Naive thymus-derived CD8-positive, alpha-beta T cell (primary cell): ENCODE results near the gene LGALS3. TPM values are rescaled to one million over a fixed set of nuclear protein-coding genes. Genes with fewer than 3 reads are reported as not detected.

Experiments
- ATAC-seq, 2 donors: fragments of 150-1000 bp; cut with Tn5 transposase in 1 of 2; sonication (Bioruptor Pico), chemical (Tn5 transposase) in 1 of 2; 1 replicate in 1 of 2; 2 replicates in 1 of 2; pipeline ENCODE4 v1.10.0; 2021; ENCODE audit warnings: mild to moderate bottlenecking in 2 of 2, moderate library complexity in 2 of 2
- POLR2A ChIA-PET: fragments of 350-600 bp; sonication (Branson Sonifier 250); formaldehyde crosslinking; loops from one replicate; lab custom pipeline; 2021; ENCODE audit warnings: antibody characterized with exemption; lab: Charles Lee
- DNase-seq, 10 donors: peaks; one replicate each; pipeline versions ENCODE4 v3.0.0 to v3.0.0-alpha.2; 2020 to 2022
- H3K27ac Mint-ChIP-seq, 10 donors: one replicate each; pipeline ENCODE4 v1.8.0; 2020 to 2022; ENCODE audit warnings: mild to moderate bottlenecking in 10 of 10, mixed read lengths in 10 of 10, moderate library complexity in 4 of 10, inconsistent platforms in 1 of 10
- H3K27me3 Mint-ChIP-seq, 5 donors: one replicate each; pipeline ENCODE4 v1.8.0; 2021 to 2022; ENCODE audit warnings: mixed read lengths in 5 of 5
- H3K36me3 Mint-ChIP-seq, 3 donors: one replicate each; pipeline ENCODE4 v1.8.0; 2020 to 2022; ENCODE audit warnings: mixed read lengths in 3 of 3, mild to moderate bottlenecking in 2 of 3, inconsistent platforms in 1 of 3
- H3K4me1 Mint-ChIP-seq, 4 donors: one replicate each; pipeline ENCODE4 v1.8.0; 2021 to 2022; ENCODE audit warnings: mixed read lengths in 4 of 4
- H3K4me3 Mint-ChIP-seq, 10 donors: one replicate each; pipeline ENCODE4 v1.8.0; 2020 to 2022; ENCODE audit warnings: mild to moderate bottlenecking in 10 of 10, mixed read lengths in 10 of 10, moderate library complexity in 6 of 10, inconsistent platforms in 1 of 10
- H3K9me3 Mint-ChIP-seq, 9 donors: one replicate each; pipeline ENCODE4 v1.8.0; 2020 to 2022; ENCODE audit warnings: mixed read lengths in 9 of 9, mild to moderate bottlenecking in 3 of 9, inconsistent platforms in 1 of 9, moderate library complexity in 1 of 9
- polyA plus RNA-seq, 3 donors: library from polyadenylated mRNA; unstranded; fragments of 300-500 nt; fragmentation: Illumina TruSeq; gene quantifications; one replicate each; pipeline ENCODE4 v1.2.3, GENCODE V29; 2021
- total RNA-seq, 8 experiments: library from RNA in 2 of 8; stranded (reverse) in 2 of 8; gene quantifications; one replicate each; pipeline ENCODE4 v1.2.3 and lab custom pipeline; 2021 to 2026

Gene LGALS3
- total and polyA plus RNA-seq, 5 experiments from 2014 or later = 0.18 to 7.2 (median 5.8) TPM

DNA sequence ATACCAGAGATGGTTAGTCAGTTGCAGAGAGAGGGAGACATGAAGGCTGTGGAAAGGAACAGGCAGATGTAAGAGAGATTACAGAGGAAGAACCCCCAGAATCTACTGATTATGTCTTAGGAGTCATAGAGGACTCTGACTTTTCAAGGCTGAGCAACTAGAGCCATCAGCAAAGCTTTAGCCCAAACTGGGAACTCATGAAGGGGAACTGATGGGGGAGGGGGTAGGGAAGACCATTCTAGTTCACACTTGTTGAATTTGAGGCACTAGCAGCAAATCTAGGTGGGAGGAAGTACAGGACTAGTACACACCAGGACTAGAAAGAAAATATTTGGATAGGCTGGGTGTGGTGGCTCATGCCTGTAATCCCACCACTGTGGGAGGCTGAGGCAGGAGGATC is 10.1 kb downstream of the LGALS3 start:
- H3K36me3 Mint-ChIP-seq = no peaks in the 10 kb centered on the region
- no peak overlapping the region for H3K27ac Mint-ChIP-seq
- H3K27me3 Mint-ChIP-seq = peaks cover 0 to 8% (median 2%) of the 10 kb centered on the region in 5 donors
- POLR2A ChIA-PET = no interaction called here
- no peaks in the 10 kb centered on the region for H3K9me3 Mint-ChIP-seq
- DNase-seq = no peak
- no peak for ATAC-seq
- H3K4me1 Mint-ChIP-seq = no peaks in the 10 kb centered on the region
- H3K4me3 Mint-ChIP-seq = no peak overlapping the region

DNA sequence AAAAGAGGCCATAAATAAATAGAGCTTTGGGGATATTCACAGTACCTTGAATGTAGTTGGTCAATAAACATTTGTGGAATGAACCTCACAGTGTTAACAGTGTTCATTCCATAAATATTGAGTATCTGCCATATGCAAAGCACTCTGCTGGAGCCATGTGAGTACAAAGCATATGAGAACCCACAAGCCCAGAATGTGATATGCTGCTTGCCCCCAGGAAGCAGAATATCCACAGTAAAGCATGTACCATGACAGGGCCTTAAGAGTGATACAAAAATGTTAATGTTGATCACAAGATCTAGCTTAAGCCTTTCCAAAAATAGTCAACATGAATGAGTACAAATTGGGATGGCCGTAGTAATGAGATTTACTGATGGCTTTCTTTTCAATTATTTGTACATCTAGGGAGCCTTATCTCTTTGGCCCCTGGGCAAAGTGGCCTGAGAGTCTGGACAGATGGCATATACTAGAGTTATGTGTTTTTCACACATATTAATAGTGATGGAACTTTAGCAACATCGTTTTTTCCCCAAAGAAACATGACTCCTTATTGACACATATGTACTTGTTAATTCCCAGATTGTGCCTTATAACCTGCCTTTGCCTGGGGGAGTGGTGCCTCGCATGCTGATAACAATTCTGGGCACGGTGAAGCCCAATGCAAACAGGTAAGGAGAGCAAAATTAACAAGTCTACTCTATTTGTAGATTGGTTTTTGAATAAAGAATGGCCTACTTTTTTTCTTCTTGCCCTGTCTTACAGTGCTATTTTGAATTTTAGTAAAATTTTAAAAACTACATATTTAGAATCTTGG is 10.9 kb downstream of the LGALS3 start:
- H3K4me1 Mint-ChIP-seq = no peaks in the 10 kb centered on the region
- no peak overlapping the region for H3K4me3 Mint-ChIP-seq
- H3K36me3 Mint-ChIP-seq = no peaks in the 10 kb centered on the region
- H3K9me3 Mint-ChIP-seq = no peaks in the 10 kb centered on the region
- peaks cover 0 to 8% (median 1%) of the 10 kb centered on the region in 5 donors for H3K27me3 Mint-ChIP-seq
- H3K27ac Mint-ChIP-seq = no peak overlapping the region
- ATAC-seq (no peak), DNase-seq (no peak)
- POLR2A ChIA-PET = no interaction called here

DNA sequence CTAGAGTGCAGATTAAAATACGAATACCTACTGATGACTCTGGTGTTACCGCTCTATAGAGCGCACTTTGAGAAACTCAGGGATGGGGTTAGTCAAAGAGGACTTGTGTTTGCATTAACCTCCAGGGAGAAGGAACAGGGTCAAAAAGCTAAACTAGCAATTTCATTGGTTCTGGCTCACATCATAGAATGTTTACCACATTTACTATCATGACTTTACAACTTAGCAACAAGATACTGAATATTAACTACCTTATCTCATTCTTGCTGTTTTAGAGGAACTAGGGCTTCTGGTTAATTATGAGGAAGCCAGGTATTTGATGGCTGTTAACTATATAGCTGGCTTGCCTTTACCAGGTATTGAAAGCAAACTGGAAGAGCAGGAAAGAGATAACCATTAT is 12.8 kb downstream of the LGALS3 start:
- H3K36me3 Mint-ChIP-seq = no peaks in the 10 kb centered on the region
- H3K9me3 Mint-ChIP-seq = no peaks in the 10 kb centered on the region
- H3K4me3 Mint-ChIP-seq = no peak overlapping the region

DNA sequence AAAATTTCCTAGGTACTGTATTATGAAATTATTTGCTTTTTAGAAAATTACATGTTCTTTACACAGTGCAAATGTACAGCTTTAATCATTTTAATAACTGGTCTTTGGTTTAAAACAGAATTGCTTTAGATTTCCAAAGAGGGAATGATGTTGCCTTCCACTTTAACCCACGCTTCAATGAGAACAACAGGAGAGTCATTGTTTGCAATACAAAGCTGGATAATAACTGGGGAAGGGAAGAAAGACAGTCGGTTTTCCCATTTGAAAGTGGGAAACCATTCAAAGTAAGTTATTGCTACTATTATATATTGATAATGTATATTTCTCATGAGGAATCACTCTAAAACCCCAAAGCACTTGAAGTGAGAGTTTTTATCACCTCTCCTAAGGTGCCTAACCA is 13.4 kb downstream of the LGALS3 start:
- no peaks in the 10 kb centered on the region for H3K9me3 Mint-ChIP-seq
- no peak overlapping the region for H3K27ac Mint-ChIP-seq
- H3K4me3 Mint-ChIP-seq = no peak overlapping the region
- DNase-seq (no peak), ATAC-seq (no peak)
- POLR2A ChIA-PET = no interaction called here
- H3K36me3 Mint-ChIP-seq = no peaks in the 10 kb centered on the region
- no peaks in the 10 kb centered on the region for H3K4me1 Mint-ChIP-seq
- peaks cover 0 to 3% (median 0%) of the 10 kb centered on the region in 5 donors for H3K27me3 Mint-ChIP-seq

More for the DNA sequence above, 12.8 kb downstream of the LGALS3 start:
- H3K27me3 Mint-ChIP-seq = peaks cover 0 to 6% (median under 1%) of the 10 kb centered on the region in 5 donors
- H3K4me1 Mint-ChIP-seq = no peaks in the 10 kb centered on the region
- DNase-seq = no peak
- no peak for ATAC-seq
- no peak overlapping the region for H3K27ac Mint-ChIP-seq
- POLR2A ChIA-PET = no interaction called here

DNA sequence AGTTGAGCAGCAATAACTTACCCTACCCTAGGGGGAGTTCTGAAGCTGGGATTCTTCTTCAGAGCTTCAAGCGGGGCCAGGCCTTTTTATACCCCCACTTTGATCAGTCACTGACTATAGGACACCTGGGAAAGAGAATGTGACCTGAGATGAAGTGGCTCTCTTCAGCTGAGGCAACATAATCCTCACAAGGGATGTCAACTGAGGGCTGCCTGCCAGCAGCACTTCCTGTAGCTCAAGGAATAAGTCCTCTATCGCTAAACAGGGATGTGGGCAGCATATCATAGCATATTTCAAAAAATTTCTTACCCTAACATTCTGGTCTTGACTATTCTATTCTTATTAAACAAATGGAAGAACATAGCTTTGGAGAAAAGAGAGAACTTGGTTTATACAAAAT is 17.4 kb downstream of the LGALS3 start:
- Mint-ChIP-seq H3K27me3 (no peaks in the 10 kb centered on the region), H3K4me3 (no peak overlapping the region), H3K27ac (no peak overlapping the region), H3K4me1 (no peaks in the 10 kb centered on the region), H3K9me3 (no peaks in the 10 kb centered on the region), H3K36me3 (no peaks in the 10 kb centered on the region)
- DNase-seq (no peak), ATAC-seq (no peak)
- POLR2A ChIA-PET = no interaction called here

DNA sequence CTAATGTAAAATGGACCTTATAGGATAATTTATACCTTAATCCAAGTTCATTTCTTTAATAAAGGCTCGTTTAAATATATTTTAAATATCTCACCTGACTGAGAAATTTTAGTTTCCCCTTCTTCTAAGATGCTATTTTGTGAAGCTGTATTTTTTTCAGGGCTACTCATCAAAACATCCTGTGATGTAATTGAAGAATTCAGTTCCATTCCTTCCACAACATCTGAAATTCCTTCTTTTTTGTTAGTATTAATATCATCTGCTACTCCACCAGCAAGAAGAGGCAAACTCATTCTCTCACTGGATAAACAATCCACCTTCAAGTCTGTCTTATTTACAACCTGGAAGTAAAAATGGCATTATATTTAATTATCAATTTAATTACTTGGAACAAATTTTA is 22.5 kb downstream of the LGALS3 start:
- peaks cover 0 to under 1% (median 0%) of the 10 kb centered on the region in 4 donors for H3K4me1 Mint-ChIP-seq
- POLR2A ChIA-PET = no interaction called here

DNA sequence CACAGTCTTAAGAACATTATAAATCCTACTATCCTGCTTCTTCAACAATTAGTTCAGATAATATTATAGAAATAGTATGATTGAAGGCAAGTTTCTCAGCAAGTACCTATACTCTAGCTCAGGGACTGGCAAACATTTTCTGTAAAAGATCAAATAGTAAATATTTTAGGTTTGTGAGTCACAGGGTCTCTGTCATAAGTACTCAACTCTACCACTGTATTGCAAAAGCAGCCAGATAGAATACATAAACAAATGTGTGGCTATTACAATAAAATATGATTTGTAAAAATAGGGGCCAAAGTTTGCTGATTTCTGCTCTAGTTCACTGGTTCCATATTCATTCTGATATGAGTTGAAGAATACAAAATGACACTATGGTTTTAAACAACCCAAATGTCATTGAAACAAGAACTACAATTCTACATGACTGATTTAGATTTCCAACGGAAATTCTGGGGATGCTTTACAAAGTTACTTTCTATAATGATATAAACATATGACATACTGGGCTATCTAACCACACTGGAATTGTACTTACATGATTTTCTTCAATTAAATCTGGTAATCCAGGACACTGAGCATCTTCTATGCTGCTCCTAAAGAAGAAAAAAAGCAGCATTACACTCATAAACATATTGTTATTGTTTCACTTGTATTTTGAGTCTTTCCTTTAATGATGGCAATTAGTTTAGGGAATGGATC is 23.2 kb downstream of the LGALS3 start:
- DNase-seq = no peak
- no peaks in the 10 kb centered on the region for H3K36me3 Mint-ChIP-seq
- peaks cover 0 to 3% (median 0%) of the 10 kb centered on the region in 4 donors for H3K4me1 Mint-ChIP-seq
- no peak overlapping the region for H3K4me3 Mint-ChIP-seq
- H3K27ac Mint-ChIP-seq = no peak overlapping the region
- no peak for ATAC-seq
- H3K9me3 Mint-ChIP-seq = peaks cover 0 to 3% (median 0%) of the 10 kb centered on the region in 9 donors
- no peaks in the 10 kb centered on the region for H3K27me3 Mint-ChIP-seq
- POLR2A ChIA-PET = no interaction called here

More for the DNA sequence above, 22.5 kb downstream of the LGALS3 start:
- no peaks in the 10 kb centered on the region for H3K36me3 Mint-ChIP-seq
- no peak overlapping the region for H3K4me3 Mint-ChIP-seq
- no peaks in the 10 kb centered on the region for H3K27me3 Mint-ChIP-seq
- ATAC-seq (no peak), DNase-seq (no peak)
- peaks cover 0 to 3% (median 0%) of the 10 kb centered on the region in 9 donors for H3K9me3 Mint-ChIP-seq
- H3K27ac Mint-ChIP-seq = no peak overlapping the region

DNA sequence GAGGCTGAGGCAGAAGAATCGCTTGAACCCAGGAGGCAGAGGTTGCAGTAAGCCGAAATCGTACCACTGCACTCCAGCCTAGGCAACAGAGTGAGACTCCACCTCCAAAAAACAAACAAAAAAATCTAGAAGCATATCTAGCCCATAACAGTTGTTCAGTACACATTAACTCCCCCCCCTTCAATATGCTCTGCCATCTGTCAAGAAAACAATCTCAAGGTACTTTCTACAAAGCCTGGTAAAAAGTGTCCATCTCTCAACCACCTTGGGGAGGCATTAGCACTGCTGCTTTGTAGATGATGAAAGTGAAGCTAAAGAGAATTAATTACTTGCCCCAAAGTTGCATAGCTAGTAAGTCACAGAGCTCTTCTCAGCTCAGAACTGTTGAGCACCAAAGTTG is 24.9 kb downstream of the LGALS3 start:
- ATAC-seq (no peak), DNase-seq (no peak)
- H3K4me3 Mint-ChIP-seq = no peak overlapping the region
- H3K27me3 Mint-ChIP-seq = peaks cover 0 to 1% (median 0%) of the 10 kb centered on the region in 5 donors
- H3K4me1 Mint-ChIP-seq = peaks cover 0 to 3% (median 0%) of the 10 kb centered on the region in 4 donors
- no peak overlapping the region for H3K27ac Mint-ChIP-seq
- H3K9me3 Mint-ChIP-seq = peaks cover 0 to 3% (median 0%) of the 10 kb centered on the region in 9 donors
- POLR2A ChIA-PET = no interaction called here
- no peaks in the 10 kb centered on the region for H3K36me3 Mint-ChIP-seq

DNA sequence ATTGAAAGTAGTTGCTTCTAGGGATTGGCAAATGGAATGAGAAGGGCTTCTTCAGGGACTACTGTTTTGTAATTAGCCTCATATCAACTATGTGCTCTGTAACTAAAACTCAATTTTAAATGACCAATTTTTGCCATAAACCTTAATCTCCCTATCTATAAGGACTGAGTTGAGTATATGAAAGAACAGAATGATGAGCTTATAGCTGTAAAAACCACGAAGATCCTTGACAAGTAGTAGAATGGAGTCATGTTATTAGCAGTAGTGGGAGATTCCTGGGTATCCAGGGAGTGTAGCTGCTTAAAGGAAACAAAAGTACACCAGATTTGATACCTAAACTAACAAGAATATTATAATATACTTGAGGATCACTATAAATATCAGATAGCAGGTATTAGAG is 28.0 kb downstream of the LGALS3 start:
- POLR2A ChIA-PET = interaction anchor here (0.5 kb wide), 1 partner anchor 9 kb away, joined by 4 read pairs; no protein-coding TSS in a partner anchor
- H3K4me3 Mint-ChIP-seq = no peak overlapping the region
- no peak overlapping the region for H3K27ac Mint-ChIP-seq

DNA sequence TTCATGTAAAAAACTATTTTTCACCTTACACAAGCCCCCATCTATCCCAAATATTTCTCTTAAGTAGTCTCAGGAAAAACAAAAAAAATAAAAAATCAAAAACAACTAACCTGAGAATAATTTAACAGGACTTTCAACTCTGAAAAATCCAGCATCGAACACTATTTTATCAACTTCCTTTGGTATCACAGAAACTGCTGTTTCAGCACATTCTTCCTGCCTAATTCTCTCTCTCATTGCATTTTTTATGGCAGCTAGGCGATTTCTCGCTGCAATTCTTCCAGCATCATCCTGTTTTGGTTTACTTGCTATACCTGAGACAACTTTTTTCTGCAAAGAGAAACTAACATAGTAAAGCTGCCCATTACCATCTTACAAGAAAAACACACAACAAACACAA is 29.4 kb downstream of the LGALS3 start:
- peaks cover 0 to 3% (median 0%) of the 10 kb centered on the region in 9 donors for H3K9me3 Mint-ChIP-seq
- no peak for DNase-seq
- no peak overlapping the region for H3K27ac Mint-ChIP-seq
- H3K27me3 Mint-ChIP-seq = peaks cover 0 to 7% (median 3%) of the 10 kb centered on the region in 5 donors
- POLR2A ChIA-PET = no interaction called here
- no peak for ATAC-seq
- H3K36me3 Mint-ChIP-seq = no peaks in the 10 kb centered on the region
- H3K4me1 Mint-ChIP-seq = peaks cover 0 to 3% (median 0%) of the 10 kb centered on the region in 4 donors
- H3K4me3 Mint-ChIP-seq = no peak overlapping the region

More for the DNA sequence above, 28.0 kb downstream of the LGALS3 start:
- peaks cover 0 to 3% (median 0%) of the 10 kb centered on the region in 4 donors for H3K4me1 Mint-ChIP-seq
- peaks cover 0 to 7% (median 3%) of the 10 kb centered on the region in 5 donors for H3K27me3 Mint-ChIP-seq
- ATAC-seq = no peak
- H3K9me3 Mint-ChIP-seq = peaks cover 0 to 3% (median 0%) of the 10 kb centered on the region in 9 donors
- no peak for DNase-seq
- no peaks in the 10 kb centered on the region for H3K36me3 Mint-ChIP-seq

DNA sequence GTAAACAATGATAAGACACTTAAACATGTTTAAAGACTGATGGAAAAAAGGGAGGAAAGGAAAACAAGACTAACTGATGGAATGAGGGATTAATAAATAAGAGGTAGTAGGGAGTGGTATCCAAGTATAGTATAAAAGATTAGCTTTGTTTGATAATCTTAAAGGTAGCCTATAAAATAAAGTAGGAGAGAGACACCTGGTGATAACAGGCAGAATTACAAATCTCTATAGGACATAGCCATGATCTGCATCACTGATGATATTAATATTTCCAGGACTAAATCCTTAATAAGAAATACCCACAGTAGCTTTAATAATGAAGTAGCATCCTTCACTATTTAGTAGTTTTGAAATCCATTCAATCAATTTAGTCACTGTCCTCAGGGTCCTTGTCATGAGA is 31.9 kb downstream of the LGALS3 start:
- POLR2A ChIA-PET = interaction anchor here (0.6 to 1.1 kb wide), 3 partner anchors 58 to 110 kb away, joined by 3 to 5 read pairs (median 5); partner anchors contain the start of gene MAPK1IP1L

DNA sequence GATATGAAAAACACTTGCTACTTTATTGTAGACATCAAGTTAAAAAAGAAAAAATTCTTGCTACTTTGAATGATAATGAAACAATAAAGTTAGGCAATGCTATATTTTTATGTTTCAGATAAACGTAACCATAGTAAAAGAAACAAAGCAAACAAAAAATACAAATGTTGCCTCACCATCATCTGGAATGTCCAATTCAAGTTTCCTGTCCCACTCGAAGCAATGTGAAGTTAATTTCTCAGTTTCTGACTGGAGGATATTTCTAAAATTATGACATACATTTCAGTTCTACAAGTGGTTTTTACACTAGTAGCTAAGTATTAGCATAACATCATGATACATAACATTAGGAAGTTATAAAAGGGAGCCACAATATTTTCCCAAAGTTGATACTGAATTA is 41.5 kb downstream of the LGALS3 start:
- DNase-seq (no peak), ATAC-seq (no peak)
- H3K36me3 Mint-ChIP-seq = no peaks in the 10 kb centered on the region
- no peak overlapping the region for H3K27ac Mint-ChIP-seq
- H3K4me1 Mint-ChIP-seq = no peaks in the 10 kb centered on the region
- no peaks in the 10 kb centered on the region for H3K27me3 Mint-ChIP-seq
- no peaks in the 10 kb centered on the region for H3K9me3 Mint-ChIP-seq
- POLR2A ChIA-PET = no interaction called here
- H3K4me3 Mint-ChIP-seq = no peak overlapping the region

More for the DNA sequence above, 31.9 kb downstream of the LGALS3 start:
- H3K36me3 Mint-ChIP-seq = no peaks in the 10 kb centered on the region
- H3K27ac Mint-ChIP-seq = no peak overlapping the region
- H3K4me3 Mint-ChIP-seq = no peak overlapping the region
- H3K4me1 Mint-ChIP-seq = peaks cover 0 to 7% (median 6%) of the 10 kb centered on the region in 4 donors
- ATAC-seq (peak; percentile 65 to 67), DNase-seq (peak in 3 of 10 donors; percentile 35 to 46 (median 42))
- no peaks in the 10 kb centered on the region for H3K9me3 Mint-ChIP-seq
- peaks cover 0 to 7% (median 3%) of the 10 kb centered on the region in 5 donors for H3K27me3 Mint-ChIP-seq

DNA sequence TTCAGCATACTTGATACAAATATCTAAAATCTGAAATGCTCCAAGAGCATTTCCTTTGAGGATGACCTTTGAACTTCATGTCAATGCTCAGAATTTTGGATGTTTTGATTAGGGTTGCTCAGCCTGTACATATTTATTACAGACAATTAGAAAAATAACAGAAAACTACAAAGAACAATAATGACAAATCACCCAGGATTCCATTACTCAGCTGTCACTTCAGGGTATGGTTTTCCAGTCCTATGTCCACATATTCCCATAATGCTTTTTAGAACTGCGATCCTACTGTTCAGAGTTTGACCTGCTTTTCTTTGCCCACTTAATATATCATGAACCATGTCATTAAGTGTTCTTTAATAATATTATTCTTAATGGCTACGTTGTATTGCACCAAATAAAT is 51.0 kb downstream of the LGALS3 start:
- H3K36me3 Mint-ChIP-seq = no peaks in the 10 kb centered on the region
- ATAC-seq (no peak), DNase-seq (no peak)
- no peaks in the 10 kb centered on the region for H3K9me3 Mint-ChIP-seq
- H3K27ac Mint-ChIP-seq = no peak overlapping the region
- H3K4me3 Mint-ChIP-seq = no peak overlapping the region
- H3K4me1 Mint-ChIP-seq = no peaks in the 10 kb centered on the region
- H3K27me3 Mint-ChIP-seq = no peaks in the 10 kb centered on the region
- POLR2A ChIA-PET = no interaction called here
